Measurements from ENCODE around the gene DLAT. TPM values are rescaled to one million over a fixed set of nuclear protein-coding genes. Genes with fewer than 3 reads are reported as not detected.

Gene DLAT
- total RNA-seq, 1 donor from 2014 or later: 55.7 TPM

DNA sequence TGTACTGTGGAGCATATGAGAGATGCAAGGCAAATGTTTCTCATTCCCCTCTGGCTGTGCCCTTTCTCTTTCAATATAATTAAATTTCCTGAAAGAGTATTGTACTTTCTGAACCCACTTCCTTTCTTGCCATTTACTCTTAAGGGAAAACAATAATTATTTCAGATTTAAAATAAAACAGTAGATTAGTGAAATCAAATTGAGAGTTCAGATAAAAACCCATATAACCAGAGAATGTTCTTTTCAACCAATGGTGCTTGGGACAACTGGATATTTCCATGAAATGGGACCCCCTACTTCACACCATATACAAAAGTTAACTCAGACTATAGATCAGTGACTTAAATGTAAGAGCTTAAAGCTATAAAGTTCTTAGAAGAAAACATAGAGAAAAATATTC is 26.1 kb upstream of the DLAT start:
- H3K9me3 Mint-ChIP-seq: no peaks in the 10 kb centered on the region
- Histone ChIP-seq H3K79me2 (ENCODE audit: low read depth) (no peaks in the 10 kb centered on the region), H3K27ac (no peak overlapping the region), H2AFZ (replicated peaks) (no peak overlapping the region), H3K36me3 (peaks cover 4% of the 10 kb centered on the region), H3K9me3 (ENCODE audit: low read depth) (no peaks in the 10 kb centered on the region), H3K4me3 (no peak overlapping the region), H3K9ac (no peak overlapping the region), H3F3A (ENCODE audit: low read depth) (no peaks in the 10 kb centered on the region), H3K4me1 (no peaks in the 10 kb centered on the region), H4K20me1 (ENCODE audit: low read depth) (no peaks in the 10 kb centered on the region), H3K27me3 (no peaks in the 10 kb centered on the region), H3K4me2 (no peak overlapping the region)
- no peak overlapping the region for H3K4me3 Mint-ChIP-seq
- no peak for DNase-seq (ENCODE audit: low spot score)
- peaks cover 26% of the 10 kb centered on the region for H3K36me3 Mint-ChIP-seq
- no peaks in the 10 kb centered on the region for H3K27me3 Mint-ChIP-seq (ENCODE audit: insufficient read depth, low read depth)
- H3K4me1 Mint-ChIP-seq: no peaks in the 10 kb centered on the region
- TF ChIP-seq EZH2phosphoT487 (IDR thresholded peaks at IDR 0.05) (no peak), EZH2 (IDR thresholded peaks at IDR 0.05) (no peak)
- TF ChIP-seq, protein P1, sequence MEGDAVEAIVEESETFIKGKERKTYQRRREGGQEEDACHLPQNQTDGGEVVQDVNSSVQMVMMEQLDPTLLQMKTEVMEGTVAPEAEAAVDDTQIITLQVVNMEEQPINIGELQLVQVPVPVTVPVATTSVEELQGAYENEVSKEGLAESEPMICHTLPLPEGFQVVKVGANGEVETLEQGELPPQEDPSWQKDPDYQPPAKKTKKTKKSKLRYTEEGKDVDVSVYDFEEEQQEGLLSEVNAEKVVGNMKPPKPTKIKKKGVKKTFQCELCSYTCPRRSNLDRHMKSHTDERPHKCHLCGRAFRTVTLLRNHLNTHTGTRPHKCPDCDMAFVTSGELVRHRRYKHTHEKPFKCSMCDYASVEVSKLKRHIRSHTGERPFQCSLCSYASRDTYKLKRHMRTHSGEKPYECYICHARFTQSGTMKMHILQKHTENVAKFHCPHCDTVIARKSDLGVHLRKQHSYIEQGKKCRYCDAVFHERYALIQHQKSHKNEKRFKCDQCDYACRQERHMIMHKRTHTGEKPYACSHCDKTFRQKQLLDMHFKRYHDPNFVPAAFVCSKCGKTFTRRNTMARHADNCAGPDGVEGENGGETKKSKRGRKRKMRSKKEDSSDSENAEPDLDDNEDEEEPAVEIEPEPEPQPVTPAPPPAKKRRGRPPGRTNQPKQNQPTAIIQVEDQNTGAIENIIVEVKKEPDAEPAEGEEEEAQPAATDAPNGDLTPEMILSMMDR (IDR thresholded peaks at IDR 0.05): no peak
- H3K27ac Mint-ChIP-seq: no peak overlapping the region

DNA sequence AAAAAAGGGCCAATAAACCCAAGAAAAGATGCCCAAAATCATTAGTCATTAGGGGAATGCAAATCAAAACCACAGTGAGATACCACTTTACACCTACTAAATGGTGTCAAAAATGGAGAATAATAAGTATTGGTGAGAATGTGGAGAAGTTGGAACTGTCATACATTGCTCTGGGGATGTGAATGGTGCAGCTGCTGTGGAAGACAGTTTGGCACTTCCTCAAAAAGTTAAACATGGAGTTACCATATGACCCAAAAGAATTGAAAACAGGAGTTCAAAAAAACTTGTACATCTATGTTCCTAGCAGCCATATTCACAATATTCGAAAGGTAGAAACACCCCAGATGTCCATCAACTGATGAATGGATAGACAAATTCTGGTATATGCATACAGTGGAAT is 24.5 kb upstream of the DLAT start:
- Histone ChIP-seq H3K4me1 (no peaks in the 10 kb centered on the region), H3K36me3 (peaks cover 4% of the 10 kb centered on the region), H2AFZ (replicated peaks) (no peak overlapping the region), H3K4me2 (no peak overlapping the region), H3K9me3 (ENCODE audit: low read depth) (no peaks in the 10 kb centered on the region), H3K27ac (no peak overlapping the region), H4K20me1 (ENCODE audit: low read depth) (no peaks in the 10 kb centered on the region), H3K4me3 (no peak overlapping the region), H3K27me3 (no peaks in the 10 kb centered on the region), H3K9ac (no peak overlapping the region), H3K79me2 (ENCODE audit: low read depth) (no peaks in the 10 kb centered on the region), H3F3A (ENCODE audit: low read depth) (no peaks in the 10 kb centered on the region)
- Mint-ChIP-seq H3K9me3 (peaks cover 1% of the 10 kb centered on the region), H3K4me3 (no peak overlapping the region), H3K27ac (no peak overlapping the region), H3K27me3 (ENCODE audit: insufficient read depth, low read depth) (no peaks in the 10 kb centered on the region), H3K36me3 (peaks cover 36% of the 10 kb centered on the region), H3K4me1 (no peaks in the 10 kb centered on the region)
- no peak for DNase-seq (ENCODE audit: low spot score)
- TF ChIP-seq EZH2phosphoT487 (IDR thresholded peaks at IDR 0.05): no peak
- TF ChIP-seq, protein P1 (IDR thresholded peaks at IDR 0.05): no peak
- no peak for TF ChIP-seq EZH2 (IDR thresholded peaks at IDR 0.05)

DNA sequence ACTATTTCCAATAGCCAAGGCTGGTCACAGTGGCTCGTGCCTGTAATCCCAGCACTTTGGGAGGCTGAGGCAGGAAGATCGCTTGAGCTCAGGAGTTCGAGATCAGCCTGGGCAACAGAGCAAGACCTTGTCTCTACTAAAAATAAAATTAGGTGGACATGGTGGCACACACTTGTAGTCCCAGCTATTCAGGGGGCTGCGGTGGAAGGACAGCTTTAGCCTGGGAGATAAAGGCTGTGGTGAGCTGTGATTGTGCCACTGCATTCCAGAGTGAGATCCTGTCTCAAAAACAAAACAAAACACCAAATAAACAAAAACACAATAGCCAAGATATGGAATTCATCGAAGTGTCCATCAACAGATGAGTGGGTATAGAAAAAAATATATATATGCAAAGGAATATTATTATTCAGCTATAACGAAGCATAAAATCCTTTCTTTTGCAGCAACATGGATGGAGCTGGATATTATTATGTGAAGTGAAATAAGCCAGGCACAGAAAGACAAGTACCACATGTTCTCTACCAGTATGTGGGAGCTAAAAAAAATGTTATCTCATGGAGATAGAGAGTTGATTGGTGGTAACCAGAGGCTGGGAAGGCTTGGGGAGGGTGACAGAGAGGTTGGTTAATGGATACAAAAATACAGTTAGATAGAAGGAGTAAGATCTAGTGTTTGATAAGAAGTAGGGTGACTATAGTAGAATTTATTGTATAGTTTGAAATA is 22.6 kb upstream of the DLAT start:
- Histone ChIP-seq H3K27me3 (no peaks in the 10 kb centered on the region), H3K9me3 (ENCODE audit: low read depth) (no peaks in the 10 kb centered on the region), H3K4me2 (no peak overlapping the region), H3K79me2 (ENCODE audit: low read depth) (no peaks in the 10 kb centered on the region), H3K4me3 (no peak overlapping the region), H3K36me3 (no peaks in the 10 kb centered on the region), H3F3A (ENCODE audit: low read depth) (no peaks in the 10 kb centered on the region), H3K9ac (no peak overlapping the region), H3K27ac (no peak overlapping the region), H4K20me1 (ENCODE audit: low read depth) (no peaks in the 10 kb centered on the region), H2AFZ (replicated peaks) (no peak overlapping the region), H3K4me1 (no peaks in the 10 kb centered on the region)
- H3K36me3 Mint-ChIP-seq: peaks cover 33% of the 10 kb centered on the region
- H3K4me3 Mint-ChIP-seq: no peak overlapping the region
- H3K4me1 Mint-ChIP-seq: no peaks in the 10 kb centered on the region
- no peak for DNase-seq (ENCODE audit: low spot score)
- peaks cover 8% of the 10 kb centered on the region for H3K9me3 Mint-ChIP-seq
- TF ChIP-seq EZH2phosphoT487 (IDR thresholded peaks at IDR 0.05) (no peak), EZH2 (IDR thresholded peaks at IDR 0.05) (no peak)
- H3K27me3 Mint-ChIP-seq (ENCODE audit: insufficient read depth, low read depth): peaks cover under 1% of the 10 kb centered on the region
- no peak overlapping the region for H3K27ac Mint-ChIP-seq

DNA sequence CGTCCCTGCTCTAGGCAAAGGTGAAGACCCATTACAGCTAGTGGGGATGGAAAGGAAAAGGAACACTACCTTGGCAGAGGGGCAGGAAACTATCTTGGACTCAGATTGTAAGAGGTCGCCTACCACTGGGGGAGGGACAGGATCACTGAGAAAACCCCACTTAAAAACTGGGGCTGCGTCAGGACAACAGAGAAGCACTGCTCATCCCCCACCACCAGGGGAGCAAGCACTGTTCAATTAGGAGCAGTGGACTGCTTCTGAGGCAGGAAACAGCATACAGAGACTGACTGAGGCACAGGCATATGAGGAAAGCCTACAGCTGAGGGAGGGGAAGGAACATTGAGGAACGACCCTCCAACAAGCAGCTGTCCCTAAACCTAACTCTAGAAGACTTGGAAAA is 20.8 kb upstream of the DLAT start:
- Mint-ChIP-seq H3K9me3 (peaks cover 18% of the 10 kb centered on the region), H3K4me3 (no peak overlapping the region), H3K27ac (no peak overlapping the region), H3K4me1 (no peaks in the 10 kb centered on the region), H3K27me3 (ENCODE audit: insufficient read depth, low read depth) (peaks cover 7% of the 10 kb centered on the region), H3K36me3 (peaks cover 31% of the 10 kb centered on the region)
- no peak overlapping the region for H3K9ac ChIP-seq
- no peaks in the 10 kb centered on the region for H3K27me3 ChIP-seq
- H3F3A ChIP-seq (ENCODE audit: low read depth): no peaks in the 10 kb centered on the region
- no peak overlapping the region for H3K4me2 ChIP-seq
- H3K27ac ChIP-seq: no peak overlapping the region
- H3K9me3 ChIP-seq (ENCODE audit: low read depth): peaks cover 4% of the 10 kb centered on the region
- H3K4me3 ChIP-seq: no peak overlapping the region
- DNase-seq (ENCODE audit: low spot score): no peak
- H3K4me1 ChIP-seq: no peaks in the 10 kb centered on the region
- H3K36me3 ChIP-seq: no peaks in the 10 kb centered on the region
- H3K79me2 ChIP-seq (ENCODE audit: low read depth): no peaks in the 10 kb centered on the region
- no peak overlapping the region for H2AFZ ChIP-seq (replicated peaks)
- TF ChIP-seq EZH2 (IDR thresholded peaks at IDR 0.05) (no peak), EZH2phosphoT487 (IDR thresholded peaks at IDR 0.05) (no peak)
- TF ChIP-seq, protein P1 (IDR thresholded peaks at IDR 0.05): peak; percentile 47
- H4K20me1 ChIP-seq (ENCODE audit: low read depth): no peaks in the 10 kb centered on the region
